Activated CD8-positive, alpha-beta memory T cell treated with anti-CD3 and anti-CD28 coated beads, Interleukin-2, amount 50 U/mL, for 4 hours (primary cell): ENCODE measurements around the gene APLP1.
A peak's percentile ranks its signal among the peaks of the same experiment; 100 is the strongest.
"Not testable (repeated sequence)": the region's sequence is repeated elsewhere in the genome, so short reads cannot be mapped to it uniquely, and the experiment has no call there.

ENCODE experiments used
- DNase-seq: peaks from one replicate; pipeline ENCODE4 v3.0.0-alpha.2; 2020

The APLP1 gene

DNA sequence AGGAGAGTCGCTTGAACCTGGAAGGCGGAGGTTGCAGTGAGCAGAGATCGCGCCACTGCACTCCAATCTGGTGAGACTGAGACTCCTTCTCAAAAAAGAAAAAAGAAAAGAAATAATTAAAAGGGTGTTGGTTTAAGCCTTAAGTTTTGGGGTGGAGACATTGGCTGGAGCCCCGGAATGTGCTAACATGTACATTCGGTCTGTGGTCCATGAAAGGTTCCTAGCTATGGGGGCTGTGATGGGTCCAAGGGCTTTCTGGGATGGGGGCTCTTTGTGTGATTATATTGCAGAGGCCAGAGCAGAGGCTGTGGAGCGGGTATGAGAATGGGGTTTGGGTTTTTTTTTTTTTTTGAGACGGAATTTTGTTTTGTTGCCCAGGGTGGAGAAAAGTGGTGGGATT lies 17.5 kb downstream of the APLP1 start:
- DNase-seq: no peak

DNA sequence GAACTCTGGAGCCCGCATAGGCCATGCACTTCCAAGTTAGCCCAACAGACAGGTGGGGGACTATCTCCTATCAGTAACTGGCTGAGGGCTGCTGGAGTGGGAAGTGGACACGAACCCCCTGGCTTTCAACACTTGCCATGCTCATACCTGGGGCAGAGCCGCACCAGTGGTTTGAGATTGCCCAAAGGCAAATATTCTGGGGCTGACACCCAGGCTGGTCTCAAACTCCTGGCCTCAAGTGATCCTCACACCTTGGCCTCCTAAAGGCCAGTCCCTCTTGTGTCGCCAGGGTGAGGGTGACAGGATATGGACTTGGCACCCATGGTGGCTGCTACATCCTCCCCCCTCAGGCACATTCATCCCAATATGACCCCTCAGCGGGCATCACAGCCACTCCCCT lies 18.8 kb downstream of the APLP1 start:
- DNase-seq: no peak

DNA sequence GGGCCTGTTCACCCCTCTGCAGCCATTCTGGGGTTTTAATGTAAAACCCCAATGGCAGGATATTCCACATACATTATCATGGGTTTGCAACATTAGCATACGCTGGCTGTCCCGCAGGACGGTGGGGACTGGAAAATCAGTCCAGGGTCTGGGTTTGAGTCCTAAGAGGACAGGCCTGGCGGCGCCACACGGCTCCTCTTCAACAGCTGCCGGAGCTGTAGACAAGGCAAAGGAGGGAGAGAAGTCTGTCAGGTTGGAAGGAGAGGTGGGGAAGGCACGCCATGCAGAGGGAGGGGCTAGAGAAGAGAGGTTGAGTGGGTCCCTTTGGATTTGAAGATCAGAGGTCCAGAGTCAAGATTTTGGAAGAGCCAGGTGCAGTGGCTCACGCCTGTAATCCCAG lies 20.0 kb downstream of the APLP1 start:
- no peak for DNase-seq

DNA sequence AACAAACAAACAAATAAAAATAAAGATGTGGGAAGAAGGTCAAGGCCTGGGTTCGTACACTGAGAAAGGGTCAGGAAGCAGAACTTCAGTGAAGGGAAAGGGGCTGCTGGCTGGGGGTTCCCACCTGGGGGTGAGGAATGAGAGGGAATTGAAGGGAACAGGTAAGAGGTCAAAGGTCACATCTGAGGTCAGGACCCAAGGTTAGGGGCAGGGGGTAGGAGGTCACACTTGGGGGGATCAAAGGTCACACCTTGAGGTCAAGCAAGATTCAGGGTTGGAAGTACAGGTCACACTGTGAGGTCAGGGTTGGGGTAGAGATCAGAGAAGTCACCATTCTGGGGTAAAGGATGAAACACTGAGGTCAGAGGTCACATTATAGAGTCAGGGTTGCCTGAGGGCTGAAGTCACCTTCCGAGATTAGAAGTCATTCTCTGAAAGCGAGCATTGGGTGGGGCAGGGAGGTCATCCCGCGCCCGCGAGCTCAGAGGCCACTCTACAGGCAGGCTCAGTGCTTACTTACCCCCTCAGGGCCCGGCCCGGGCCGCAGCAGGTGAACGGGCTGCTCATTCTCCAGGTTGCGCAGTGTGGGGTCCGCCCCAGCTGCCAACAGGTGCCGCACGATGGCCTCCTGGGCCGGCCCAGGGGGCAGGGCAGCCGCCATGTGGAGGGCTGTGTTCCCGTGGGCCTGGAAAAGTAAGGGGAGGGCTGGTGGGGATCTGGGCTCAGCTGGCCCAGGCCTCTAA lies 21.2 kb downstream of the APLP1 start:
- DNase-seq: no peak

DNA sequence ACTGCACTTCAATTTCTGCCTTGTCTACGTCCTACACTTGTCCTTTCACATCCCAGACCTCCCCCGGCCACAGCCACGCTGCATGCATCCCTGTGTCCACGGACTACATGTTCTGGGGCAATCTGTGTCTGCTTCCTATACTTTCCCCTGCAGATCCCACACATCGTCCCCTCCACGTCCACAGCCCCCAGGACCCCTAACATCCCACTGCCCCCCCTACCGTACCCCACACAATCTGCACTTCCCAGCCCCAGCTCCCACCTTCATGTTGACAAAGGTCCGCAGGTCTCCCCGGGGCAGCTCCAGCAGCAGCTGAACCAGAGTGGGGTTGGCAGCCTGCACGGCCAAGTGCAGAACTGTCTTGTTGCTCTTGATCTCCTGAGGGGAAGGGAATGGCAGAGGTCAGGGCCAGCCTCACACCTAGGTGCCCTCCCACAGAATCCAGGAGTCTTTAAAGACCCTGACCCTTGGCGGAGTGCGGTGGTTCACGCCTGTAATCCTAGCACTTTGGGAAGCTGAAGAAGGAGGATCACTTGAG lies 21.8 kb downstream of the APLP1 start:
- no peak for DNase-seq

DNA sequence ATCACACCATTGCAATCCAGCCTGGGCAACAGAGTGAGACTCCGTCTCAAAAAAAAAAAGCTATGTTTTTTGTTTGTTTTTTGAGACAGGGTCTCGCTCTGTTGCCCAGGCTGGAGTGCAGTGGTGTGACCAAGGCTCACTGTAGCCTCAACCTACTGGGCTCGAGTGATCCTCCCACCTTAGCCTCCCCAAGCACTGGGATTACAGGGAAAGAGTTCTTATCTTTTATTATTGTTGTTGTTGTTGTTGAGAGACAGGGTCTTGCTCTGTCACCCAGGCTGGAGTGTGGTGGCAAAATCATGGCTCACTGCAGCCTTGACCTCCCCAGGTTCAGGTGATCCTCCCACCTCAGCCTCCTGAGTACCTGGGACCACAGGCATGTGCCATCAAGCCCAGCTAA lies 23.4 kb downstream of the APLP1 start:
- not testable (repeated sequence) for DNase-seq

DNA sequence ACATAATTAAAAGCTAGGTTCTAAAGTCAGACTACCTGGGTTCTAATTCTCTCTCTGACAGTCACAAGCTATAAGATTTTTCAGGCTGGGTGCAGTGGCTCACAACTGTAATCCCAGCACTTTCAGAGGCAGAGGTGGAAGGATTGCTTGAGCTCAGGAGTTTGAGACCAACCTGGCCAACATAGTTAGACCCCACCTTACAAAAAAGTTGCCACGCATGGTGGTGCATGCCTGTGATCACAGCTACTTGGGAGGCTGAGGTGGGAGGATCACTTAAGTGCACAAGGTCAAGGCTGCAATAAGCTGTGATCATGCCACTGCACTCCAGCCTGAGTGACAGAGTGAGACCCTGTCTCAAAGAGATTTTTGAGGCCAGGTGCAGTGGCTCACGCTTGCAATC lies 26.0 kb downstream of the APLP1 start:
- DNase-seq: no peak

DNA sequence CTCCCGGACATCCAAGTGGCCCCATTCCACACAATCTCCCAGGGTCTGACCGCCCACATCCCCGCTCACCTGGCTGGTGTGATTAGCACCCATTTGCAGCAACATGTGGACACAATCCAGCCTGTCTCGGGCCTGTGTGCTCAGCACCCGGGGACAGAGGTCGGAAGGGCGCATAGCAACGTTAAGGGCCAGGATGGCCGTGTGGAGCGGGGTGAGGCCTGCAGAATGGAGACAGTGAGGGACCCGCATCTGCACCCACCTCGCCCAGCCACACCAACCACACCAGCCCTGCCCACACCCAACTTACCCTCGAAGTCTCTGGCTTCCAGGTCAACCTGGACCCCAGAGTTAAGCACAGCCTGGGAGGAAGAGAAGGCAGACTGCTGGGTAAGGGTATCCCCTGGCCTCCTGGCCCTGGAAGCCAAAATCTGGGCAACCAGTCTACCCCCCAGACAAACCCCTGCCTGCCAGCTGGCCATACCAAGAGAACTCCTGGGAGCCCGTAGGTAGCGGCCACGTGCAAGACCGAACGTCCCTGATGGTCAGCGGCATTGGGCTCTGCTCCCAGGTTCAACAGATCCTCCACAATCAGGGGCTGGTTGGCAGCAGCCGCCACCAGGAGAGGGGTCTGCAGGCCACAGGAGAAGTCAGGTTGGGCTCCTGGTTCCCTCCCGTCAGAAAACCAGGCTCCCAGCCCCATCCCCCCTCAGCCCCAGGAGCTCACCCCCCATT lies 27.7 kb downstream of the APLP1 start:
- no peak for DNase-seq

DNA sequence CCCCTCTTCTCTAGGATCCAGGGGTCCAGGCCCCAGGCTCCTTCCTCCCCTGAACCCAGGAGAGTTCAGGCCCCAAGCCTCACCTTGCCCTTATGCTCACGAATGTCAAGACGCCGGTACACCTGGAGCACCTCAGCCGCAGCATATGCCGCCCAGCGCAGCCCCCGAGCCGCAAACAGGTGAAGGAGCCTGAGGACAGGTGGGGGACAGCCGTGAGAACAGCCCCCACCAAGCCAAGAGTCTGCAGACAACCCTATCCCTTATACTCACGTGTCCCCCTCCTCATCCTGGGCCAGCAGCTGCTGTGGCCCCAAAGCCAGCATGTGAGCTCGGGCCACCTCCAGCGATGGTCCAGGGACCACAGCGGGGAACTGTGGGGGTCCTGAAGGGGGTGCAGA lies 28.3 kb downstream of the APLP1 start:
- DNase-seq: no peak

DNA sequence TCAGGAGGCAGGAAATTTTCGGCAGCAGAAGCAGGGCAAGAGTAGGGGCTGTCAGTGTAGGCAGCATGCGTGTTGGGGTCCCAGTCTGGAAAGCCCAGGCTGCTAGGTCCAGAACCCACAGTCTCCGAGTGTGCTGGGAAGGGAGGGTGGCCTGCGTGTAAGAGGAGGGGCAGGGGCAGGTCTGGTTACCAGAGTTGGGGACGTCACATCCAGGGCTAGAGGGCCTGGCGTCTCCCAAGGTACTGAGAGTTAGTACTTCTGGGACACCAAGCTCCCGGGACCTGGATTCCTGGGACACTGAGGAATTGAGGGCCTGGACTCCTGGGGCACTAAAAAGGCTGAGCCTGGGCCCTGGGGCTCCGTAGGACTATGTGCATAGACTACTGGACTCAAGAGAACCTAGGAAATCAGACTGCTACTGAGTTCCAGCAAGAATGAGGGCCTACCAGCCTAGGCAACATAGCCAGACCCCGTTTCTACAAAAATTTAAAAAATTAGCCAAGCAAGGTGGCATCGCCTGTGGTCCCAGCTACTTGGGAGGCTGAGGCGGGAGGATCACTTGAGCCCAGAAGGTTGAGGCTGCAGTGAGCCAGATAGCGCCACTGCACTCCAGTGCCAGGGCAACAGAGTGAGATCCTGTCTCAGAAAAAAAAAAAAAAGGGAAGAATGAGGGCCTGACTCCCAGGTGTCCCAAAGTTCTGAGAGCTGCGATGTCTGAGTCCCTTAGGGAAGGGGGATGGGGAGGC lies 29.5 kb downstream of the APLP1 start:
- no peak for DNase-seq

DNA sequence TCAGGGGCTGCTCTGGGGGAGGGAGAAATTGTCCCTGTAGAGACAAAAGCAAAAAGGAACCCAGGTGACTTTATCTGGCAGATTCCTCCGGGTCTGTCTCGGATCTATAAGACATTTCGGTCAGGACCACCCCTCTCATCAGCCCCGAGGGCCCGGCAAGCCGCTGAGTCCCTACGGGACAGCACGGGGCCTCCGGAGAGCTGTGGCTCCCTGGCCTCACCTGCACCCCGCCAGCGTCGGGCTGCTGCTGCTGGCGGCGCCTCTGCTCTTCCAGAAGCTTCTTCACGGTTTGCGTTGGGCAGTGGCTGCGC lies 30.1 kb downstream of the APLP1 start:
- no peak for DNase-seq

DNA sequence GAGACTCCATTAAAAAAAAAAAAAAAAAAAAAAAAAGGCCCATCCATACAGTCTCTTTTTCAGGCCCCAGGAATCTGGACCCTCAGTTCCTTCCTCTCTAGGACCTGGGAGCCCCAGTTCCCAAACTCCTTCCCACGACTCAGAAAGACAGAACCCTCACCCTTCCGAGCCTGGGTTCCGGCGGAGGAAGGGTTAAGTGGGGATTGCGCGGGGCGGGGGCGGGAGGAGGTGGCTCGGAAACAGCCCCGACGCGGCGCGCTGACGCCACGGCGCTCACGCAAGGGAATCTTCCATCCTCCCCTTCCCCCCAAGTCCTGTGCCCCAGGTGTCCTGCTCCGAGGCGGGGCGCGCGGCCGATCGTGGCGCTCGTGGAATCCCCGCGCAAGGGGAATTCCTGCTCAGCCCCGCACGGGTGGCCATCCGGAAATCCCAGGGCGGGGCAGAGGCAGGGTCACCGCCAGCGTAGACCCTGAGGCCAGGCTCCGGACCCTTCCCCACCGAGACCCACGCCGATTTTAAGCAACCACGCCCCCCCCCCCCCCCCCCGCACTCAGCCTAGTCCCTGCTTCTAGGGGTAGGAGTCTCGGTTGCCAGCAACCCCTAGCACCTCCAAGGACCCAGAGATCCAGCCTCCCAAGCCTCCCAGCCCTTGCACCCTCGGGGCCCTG lies 31.3 kb downstream of the APLP1 start:
- DNase-seq: peak; percentile 88

DNA sequence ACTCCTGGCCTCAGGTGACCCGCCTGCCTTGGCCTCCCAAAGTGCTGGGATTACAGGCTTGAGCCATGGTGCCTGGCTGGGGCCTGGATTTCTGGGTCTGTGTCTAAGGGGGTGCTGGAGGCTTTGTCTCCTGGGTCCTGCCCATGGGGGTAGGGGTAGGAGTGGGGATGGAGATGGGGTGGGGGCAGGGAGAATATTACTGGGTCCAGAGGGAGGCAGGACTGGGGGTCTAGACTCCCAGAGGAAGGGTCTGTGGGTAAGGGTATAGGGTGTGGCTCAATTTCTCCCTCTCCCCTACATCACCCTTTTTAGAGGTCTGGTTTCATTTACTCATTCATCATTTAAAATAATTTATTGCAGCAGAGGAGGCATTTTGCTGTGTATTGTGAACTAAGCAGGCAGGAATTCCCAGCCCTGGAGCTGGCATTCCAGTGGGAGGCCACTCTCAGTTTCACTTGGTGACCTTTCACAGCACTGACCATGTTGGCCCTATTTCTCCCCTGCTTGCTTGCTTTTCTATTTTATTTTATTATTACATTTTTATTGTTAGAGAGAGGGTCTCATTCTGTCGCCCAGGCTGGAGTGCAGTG lies 32.8 kb downstream of the APLP1 start:
- no peak for DNase-seq

DNA sequence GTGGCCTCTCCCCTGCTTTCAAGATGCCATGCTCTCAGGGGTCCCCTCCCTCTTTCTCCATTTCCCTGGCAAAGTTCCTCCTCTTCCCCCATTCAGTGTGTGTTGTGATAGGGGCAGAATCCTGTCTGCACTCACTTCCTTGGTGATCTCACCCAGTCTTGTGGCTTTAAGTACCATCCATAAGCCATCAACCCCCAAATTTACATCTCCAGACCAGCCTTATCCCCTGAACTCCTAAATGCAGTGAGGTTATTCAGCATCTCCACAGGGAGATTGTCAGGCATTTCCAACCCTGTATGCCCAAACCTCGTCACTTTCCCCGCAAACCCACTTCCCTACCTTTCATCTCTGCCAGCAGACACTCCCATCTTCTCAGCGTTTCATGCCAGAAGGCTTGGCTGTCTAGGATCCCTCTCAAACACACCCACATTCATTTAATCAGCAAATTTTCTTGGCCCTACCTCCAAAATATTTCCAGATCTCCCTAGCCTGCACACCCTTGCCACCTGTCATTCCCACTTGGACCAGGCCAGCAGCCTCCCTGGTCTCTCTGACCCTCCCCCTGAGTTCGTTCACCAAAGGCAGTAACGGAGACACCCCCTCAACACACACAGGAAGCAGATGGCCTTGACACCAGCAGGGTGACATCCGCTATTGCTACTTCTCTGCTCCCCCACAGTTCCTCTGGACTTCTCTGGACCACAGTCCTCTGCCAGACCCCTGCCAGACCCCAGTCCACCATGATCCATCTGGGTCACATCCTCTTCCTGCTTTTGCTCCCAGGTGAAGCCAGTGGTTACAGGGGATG lies 33.7 kb downstream of the APLP1 start, which contains the start of gene HCST:
Gene HCST, plus strand, starts transcription at position 676 of the 808 bp plus-strand sequence. Its CDS starts 65 bp downstream, at position 741.
- DNase-seq: no peak

DNA sequence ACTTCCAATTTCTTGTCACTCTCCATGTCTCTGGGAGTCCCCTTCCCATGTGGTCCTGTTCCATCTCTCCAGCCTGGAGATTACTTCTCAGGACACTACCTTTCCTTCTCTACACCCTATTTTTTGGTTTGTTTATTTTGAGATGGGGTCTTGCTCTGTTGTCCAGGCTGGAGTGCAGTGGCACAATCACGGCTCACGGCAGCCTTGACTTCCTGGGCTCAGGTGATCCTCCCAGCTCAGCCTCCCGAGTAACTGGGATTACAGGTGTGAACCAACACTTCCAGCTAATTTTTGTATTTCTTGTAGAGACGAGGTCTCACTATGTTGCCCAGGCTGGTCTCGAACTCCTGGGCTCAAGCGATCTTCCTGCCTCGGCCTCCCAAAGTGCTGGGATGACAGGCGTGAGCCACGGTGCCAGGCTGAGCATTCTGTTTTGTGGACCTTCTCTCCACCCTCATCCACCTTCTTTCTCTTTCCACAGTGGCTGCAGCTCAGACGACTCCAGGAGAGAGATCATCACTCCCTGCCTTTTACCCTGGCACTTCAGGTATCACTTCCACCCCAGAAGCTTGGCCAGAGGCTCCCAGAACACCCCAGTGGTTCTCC lies 34.6 kb downstream of the APLP1 start:
- no peak for DNase-seq

DNA sequence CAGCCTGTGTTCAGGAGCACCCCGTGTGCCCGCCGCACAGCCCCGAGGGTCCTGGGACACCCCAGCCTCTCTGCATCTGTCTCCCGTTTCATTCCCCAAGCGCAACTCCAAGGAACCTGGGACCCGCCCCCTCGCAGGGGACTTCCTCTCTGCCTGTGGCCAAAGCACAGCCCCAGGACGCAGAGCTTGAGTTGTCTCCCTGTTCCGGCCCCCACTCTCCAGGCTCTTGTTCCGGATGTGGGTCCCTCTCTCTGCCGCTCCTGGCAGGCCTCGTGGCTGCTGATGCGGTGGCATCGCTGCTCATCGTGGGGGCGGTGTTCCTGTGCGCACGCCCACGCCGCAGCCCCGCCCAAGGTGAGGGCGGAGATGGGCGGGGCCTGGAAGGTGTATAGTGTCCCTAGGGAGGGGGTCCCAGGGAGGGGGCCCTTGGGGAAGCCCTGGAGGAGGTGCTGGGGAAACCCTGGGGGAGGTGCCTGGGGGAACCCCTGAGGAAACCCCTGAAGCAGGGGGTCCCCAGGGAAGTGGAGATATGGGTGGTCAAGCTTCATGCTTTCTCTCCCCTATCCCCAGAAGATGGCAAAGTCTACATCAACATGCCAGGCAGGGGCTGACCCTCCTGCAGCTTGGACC lies 35.3 kb downstream of the APLP1 start:
- DNase-seq: peak; percentile 92

DNA sequence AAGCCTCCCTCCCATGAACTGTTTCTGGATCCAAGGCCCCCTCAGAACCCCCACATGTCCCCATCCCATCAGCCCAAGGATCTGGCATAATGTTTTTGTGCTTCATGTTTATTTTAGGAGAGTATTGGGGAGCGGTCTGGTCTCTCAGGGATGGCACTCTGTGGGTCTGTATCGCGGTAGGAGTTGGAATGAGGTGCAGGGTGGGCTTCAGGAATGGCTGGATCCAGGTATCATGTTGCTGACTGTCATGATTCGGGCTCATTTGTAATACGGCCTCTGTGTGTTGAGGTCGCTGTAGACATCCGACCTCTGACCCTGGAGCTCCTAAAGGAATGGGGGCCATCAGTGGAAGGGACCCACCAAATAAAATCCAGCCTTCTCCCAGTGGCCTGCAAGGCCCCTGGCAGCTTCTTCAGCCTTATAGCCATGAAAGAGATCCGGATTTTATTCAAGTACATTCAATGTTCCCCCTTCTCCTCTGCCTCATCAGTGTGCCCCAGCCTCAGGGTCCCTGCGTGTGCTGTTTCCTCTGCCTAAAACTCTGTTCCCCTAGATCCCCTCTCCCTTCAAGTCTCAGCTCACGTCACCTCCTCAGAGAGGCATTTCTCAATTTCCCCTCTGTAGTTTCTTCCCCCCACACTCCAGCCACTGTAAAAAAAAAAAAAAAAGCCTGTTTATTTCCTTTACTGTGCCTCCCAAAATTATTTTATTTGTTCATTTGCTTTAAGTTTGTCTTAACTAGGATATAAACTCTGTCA lies 36.1 kb downstream of the APLP1 start:
- no peak for DNase-seq

DNA sequence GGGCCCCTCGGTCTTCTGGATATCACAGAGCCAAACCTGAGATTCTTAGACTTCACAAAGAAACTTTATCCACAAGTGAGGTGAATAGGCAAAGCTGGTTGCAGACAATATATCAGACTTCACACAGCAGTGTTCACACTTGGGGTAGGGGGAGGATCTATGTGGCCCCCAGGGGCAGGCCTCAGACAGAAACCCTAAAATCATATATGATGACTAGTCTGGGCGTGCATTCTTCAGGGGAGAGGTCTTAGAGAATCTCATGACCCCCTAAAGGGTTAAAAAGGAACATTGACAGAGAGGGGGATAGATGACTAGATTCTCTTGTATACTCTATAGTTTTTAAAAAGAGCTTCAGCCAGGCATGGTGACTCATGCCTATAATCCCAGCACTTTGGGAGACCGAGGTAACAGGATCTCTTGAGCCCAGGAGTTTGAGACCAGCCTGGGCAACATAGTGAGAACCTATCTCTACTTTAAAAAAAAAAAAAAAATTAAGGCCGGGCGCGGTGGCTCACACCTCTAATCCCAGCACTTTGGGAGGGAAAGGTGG lies 36.9 kb downstream of the APLP1 start:
- DNase-seq: no peak

DNA sequence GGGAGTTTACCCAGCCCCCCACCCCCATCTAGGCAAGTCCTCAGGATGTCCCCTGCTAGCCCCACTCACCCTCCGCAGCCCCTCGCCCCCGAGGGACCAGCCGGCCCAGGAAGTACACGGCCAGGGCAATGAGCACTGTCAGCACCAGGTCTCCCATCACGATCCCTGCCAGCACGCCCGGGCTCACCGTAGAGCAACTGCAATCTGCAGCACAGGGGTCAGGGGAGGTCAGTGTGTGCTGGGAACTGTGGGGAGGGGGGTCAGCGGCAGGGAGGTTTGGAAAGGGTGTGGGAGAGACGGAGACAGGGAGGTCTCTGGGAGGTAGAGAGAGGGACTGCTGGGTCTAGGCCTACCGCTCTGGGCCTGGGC lies 39.0 kb downstream of the APLP1 start:
- no peak for DNase-seq

DNA sequence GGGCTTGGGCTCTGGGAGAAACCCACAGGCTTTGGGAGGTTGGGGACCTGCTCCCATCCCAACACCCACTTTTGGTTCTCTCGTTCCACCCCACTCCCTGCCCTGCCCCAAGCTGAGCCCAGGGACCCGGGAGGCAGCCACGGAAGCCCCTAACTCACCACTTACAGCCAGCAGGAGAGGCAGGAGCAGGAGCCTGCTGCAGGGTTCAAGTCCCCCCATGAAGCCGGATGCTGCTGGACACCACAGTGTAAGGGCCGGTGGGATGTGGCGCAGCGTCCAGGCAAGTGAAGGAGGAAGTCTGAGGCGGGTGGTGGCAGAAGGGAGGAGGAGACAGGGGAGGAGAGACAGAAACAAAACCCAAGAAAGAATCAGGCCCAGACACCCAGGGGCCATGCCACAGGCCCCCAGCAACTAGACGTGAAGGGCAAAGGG lies 39.7 kb downstream of the APLP1 start, which contains the start of gene TYROBP:
Gene TYROBP, minus strand, starts transcription at position 286 of the 432 bp plus-strand sequence. Its CDS starts 67 bp downstream, at position 219.
- DNase-seq: no peak
